ENCODE results near the gene PDCD7. TPM values are rescaled to one million over a fixed set of nuclear protein-coding genes. Genes with fewer than 3 reads are reported as not detected.

PDCD7 gene
- total and polyA plus RNA-seq, 12 donors = 9.0 to 25.1 (median 15.9) TPM

GRCh38 chr15:65097651-65098263 is 35.9 kb downstream of the PDCD7 start:
- Histone ChIP-seq H3K36me3 (peaks cover 0 to 61% (median 9%) of the 10 kb centered on the region in 9 donors), H3K9me3 (no peaks in the 10 kb centered on the region), H3K4me3 (no peak overlapping the region), H3K4me1 (peaks cover 0 to 18% (median 4%) of the 10 kb centered on the region in 9 donors), H3K27me3 (no peaks in the 10 kb centered on the region), H3K27ac (no peak overlapping the region)
- DNase-seq (no peak), ATAC-seq (no peak)
- 96 to 99% methylated on average over 7 of the region's 7 CpGs for WGBS, 2 donors
- TF ChIP-seq, protein P1, sequence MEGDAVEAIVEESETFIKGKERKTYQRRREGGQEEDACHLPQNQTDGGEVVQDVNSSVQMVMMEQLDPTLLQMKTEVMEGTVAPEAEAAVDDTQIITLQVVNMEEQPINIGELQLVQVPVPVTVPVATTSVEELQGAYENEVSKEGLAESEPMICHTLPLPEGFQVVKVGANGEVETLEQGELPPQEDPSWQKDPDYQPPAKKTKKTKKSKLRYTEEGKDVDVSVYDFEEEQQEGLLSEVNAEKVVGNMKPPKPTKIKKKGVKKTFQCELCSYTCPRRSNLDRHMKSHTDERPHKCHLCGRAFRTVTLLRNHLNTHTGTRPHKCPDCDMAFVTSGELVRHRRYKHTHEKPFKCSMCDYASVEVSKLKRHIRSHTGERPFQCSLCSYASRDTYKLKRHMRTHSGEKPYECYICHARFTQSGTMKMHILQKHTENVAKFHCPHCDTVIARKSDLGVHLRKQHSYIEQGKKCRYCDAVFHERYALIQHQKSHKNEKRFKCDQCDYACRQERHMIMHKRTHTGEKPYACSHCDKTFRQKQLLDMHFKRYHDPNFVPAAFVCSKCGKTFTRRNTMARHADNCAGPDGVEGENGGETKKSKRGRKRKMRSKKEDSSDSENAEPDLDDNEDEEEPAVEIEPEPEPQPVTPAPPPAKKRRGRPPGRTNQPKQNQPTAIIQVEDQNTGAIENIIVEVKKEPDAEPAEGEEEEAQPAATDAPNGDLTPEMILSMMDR (IDR thresholded peaks at IDR 0.05) = no peak
- intact Hi-C loops (cut with DNase I) = loop anchor here in 1 of 10 donors (5.0 kb wide), 1 partner anchor 40 kb away; no protein-coding TSS in a partner anchor

GRCh38 chr15:65096481-65097385 is 36.9 kb downstream of the PDCD7 start:
- Histone ChIP-seq H3K36me3 (peaks cover 0 to 50% (median 9%) of the 10 kb centered on the region in 9 donors), H3K27me3 (no peaks in the 10 kb centered on the region), H3K4me3 (no peak overlapping the region), H3K9me3 (no peaks in the 10 kb centered on the region), H3K4me1 (peaks cover 0 to 21% (median 7%) of the 10 kb centered on the region in 9 donors), H3K27ac (no peak overlapping the region)
- 89 to 92% methylated on average over 6 of the region's 6 CpGs for WGBS, 2 donors
- intact Hi-C loops (cut with DNase I) = loop anchor here in 1 of 10 donors (5.0 kb wide), 1 partner anchor 39 kb away; no protein-coding TSS in a partner anchor
- DNase-seq (no peak), ATAC-seq (no peak)
- TF ChIP-seq, protein P1 (IDR thresholded peaks at IDR 0.05) = no peak

DNA sequence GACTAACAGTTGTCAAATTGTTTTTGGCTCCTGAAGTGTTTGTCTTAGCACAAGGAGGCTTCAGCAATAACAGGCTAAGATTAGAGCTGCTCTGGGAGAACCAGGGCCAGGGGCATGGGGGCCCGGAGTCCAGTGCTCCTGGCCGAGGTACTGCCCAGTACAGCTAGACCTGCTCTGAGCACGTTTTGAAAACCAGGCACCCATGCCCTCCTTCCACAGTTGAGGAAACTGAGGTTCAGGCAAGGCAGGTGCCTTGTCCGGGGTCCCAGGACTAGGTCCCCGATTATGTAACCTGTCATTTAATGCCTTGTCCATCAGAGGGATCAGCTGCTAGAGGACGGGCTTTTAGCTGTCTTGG is 37.9 kb downstream of the PDCD7 start:
- 89 to 90% methylated on average over 6 of the region's 6 CpGs for WGBS, 2 donors
- no peak overlapping the region for H3K27ac ChIP-seq
- peaks cover 0 to 24% (median 8%) of the 10 kb centered on the region in 9 donors for H3K4me1 ChIP-seq

More for the DNA sequence above, 37.9 kb downstream of the PDCD7 start:
- no peak overlapping the region for H3K4me3 ChIP-seq
- intact Hi-C loops (cut with DNase I) = loop anchor here in 1 of 10 donors (5.0 kb wide), 1 partner anchor 38 kb away; no protein-coding TSS in a partner anchor
- TF ChIP-seq, protein P1 (IDR thresholded peaks at IDR 0.05) = no peak
- no peaks in the 10 kb centered on the region for H3K9me3 ChIP-seq
- DNase-seq (no peak), ATAC-seq (no peak)
- H3K36me3 ChIP-seq = peaks cover 0 to 43% (median 9%) of the 10 kb centered on the region in 9 donors
- H3K27me3 ChIP-seq = no peaks in the 10 kb centered on the region
